GM12865 (cell line): ENCODE measurements around the gene TSNAXIP1.
A peak's percentile ranks its signal among the peaks of the same experiment; 100 is the strongest.

Source experiments
- DNase-seq: peaks from one replicate; pipeline ENCODE4 v3.0.0; 2010; ENCODE audit warnings: low read depth
- H3K4me3 ChIP-seq: 2 replicates; pipeline ENCODE4 v1.5.1; 2011; ENCODE audit warnings: mild to moderate bottlenecking, low read depth, low read length, control low read depth
- CTCF ChIP-seq: IDR thresholded peaks from 2 replicates; pipeline ENCODE4 v1.5.1; 2011; ENCODE audit warnings: low read length, control low read depth, low read depth, inconsistent platforms; ENCODE audit not compliant: insufficient read depth; ENCODE audit errors: missing control alignments

The TSNAXIP1 gene

GRCh38 chr16:67782567-67783352, 23.9 kb upstream of the TSNAXIP1 start:
- no peak overlapping the region for H3K4me3 ChIP-seq
- no peak for DNase-seq
- TF ChIP-seq CTCF, result no peak

DNA sequence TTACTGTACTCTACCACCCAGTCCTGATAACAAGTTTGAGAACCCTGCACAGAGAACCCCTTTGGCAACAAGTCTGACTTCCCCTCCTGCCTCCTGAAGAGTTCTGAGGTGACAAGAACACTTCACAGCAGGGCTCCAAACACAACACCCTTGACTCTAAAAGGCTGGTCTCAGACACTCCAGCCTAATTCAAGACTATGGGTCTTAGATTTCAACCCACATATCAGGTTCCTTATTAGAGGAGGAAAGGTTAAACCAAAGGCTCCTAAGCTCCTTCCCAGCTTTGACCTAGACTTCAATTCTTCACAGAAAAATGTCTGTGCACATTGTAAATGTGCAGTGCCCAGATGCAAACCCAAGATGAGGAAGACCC, 23.4 kb upstream of the TSNAXIP1 start:
- no peak overlapping the region for H3K4me3 ChIP-seq
- DNase-seq, result no peak
- TF ChIP-seq CTCF, result no peak

DNA sequence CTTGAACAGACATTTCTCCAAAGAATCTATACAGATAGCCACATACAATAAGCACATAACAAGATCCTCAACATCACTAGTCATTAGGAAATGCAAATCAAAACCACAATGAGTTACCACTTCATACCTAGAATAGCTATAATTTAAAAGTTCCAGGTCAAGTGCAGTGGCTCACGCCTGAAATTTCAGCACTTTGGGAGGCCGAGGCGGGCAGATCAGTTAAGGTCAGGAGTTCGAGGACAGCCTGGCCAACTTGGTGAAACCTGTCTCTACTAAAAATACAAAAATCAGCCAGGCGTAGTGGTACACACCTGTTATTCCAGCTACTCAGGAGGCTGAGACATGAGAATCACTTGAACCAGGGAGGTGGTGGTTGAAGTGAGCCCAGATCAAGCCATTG, 20.2 kb upstream of the TSNAXIP1 start:
- no peak overlapping the region for H3K4me3 ChIP-seq
- no peak for TF ChIP-seq CTCF
- peak; percentile 65 for DNase-seq

- no peak for DNase-seq
- TF ChIP-seq CTCF, result no peak
- H3K4me3 ChIP-seq, result no peak overlapping the region
Observed at GRCh38 chr16:67790071-67790470, 16.6 kb upstream of the TSNAXIP1 start.

- no peak for DNase-seq
- TF ChIP-seq CTCF, result no peak
- no peak overlapping the region for H3K4me3 ChIP-seq
Observed at GRCh38 chr16:67796099-67796718, 10.5 kb upstream of the TSNAXIP1 start.

DNA sequence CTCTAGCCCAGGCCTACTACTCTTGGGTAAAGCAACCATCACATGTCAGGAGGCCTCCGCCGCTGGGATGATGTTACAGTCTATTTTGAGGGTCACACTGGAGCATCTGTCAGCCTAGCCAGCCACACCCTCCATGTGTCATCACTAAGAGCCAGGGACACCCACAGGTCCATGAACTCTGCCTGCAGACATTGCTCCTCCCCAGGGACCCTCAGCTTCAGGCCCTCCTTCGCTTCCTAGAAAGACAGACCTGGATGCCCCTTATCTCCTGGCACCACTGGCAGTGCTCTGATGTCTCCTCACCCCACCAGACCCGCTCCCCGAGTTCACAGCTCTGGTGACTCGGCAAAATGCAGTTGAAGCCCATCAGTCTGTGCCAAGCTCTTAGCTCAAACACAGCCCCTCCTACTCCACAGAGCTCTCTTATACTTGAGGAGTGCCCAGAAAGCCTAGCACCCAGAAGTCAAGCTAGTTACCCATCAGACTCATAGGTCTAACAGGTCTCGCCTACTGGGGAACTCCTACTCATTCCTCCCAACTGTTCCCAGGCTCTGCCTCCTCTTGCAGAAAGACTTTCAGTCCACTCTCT, 6.3 kb upstream of the TSNAXIP1 start:
- no peak for TF ChIP-seq CTCF
- H3K4me3 ChIP-seq, result no peak overlapping the region

More for the DNA sequence above, 6.3 kb upstream of the TSNAXIP1 start:
- no peak for DNase-seq
